SU-DHL-6 (cell line): Measurements from ENCODE around the gene APOH.

Experiments
- H2AFZ ChIP-seq: fragments of 200-600 bp; sonication (generic); 2 replicates; pipeline ENCODE4 v1.6.1; 2014; ENCODE audit warnings: low read depth, mild to moderate bottlenecking, moderate library complexity, mixed read lengths, antibody characterized with exemption, low read length; ENCODE audit not compliant: severe bottlenecking
- H3F3A ChIP-seq: fragments of 200-600 bp; shearing (Covaris generic); 2 replicates; pipeline ENCODE4 v1.6.0; 2016; ENCODE audit warnings: antibody characterized with exemption, mild to moderate bottlenecking; ENCODE audit not compliant: insufficient read depth
- H3K27ac ChIP-seq: fragments of 200-600 bp; sonication (generic); 2 replicates; pipeline ENCODE4 v1.5.1; 2016; ENCODE audit warnings: low read depth, mild to moderate bottlenecking, low read length, moderate library complexity, mixed read lengths
- H3K27me3 ChIP-seq: fragments of 200-600 bp; sonication (generic), shearing (Covaris generic); 2 replicates; pipeline ENCODE4 v1.6.0; 2014; ENCODE audit warnings: mild to moderate bottlenecking, low read length
- H3K36me3 ChIP-seq: fragments of 200-600 bp; sonication (generic); 2 replicates; pipeline ENCODE4 v1.6.1; 2014; ENCODE audit warnings: mild to moderate bottlenecking, low read length, mixed read lengths
- H3K4me2 ChIP-seq: fragments of 300-600, 200-600 bp; shearing (Covaris generic), sonication (generic); 2 replicates; pipeline ENCODE4 v1.6.0; 2014; ENCODE audit warnings: low read length, low read depth, mild to moderate bottlenecking; ENCODE audit not compliant: poor library complexity, severe bottlenecking
- H3K4me3 ChIP-seq: fragments of 200-600 bp; sonication (generic); 2 replicates; pipeline ENCODE4 v1.5.1; 2014; ENCODE audit warnings: antibody characterized with exemption, low read length, mild to moderate bottlenecking, mixed read lengths; ENCODE audit not compliant: insufficient read depth, poor library complexity, severe bottlenecking
- H3K79me2 ChIP-seq: fragments of 200-600 bp; sonication (generic); 2 replicates; pipeline ENCODE4 v1.6.1; 2014; ENCODE audit warnings: mild to moderate bottlenecking, low read length, moderate library complexity; ENCODE audit not compliant: insufficient read depth
- H3K9ac ChIP-seq: fragments of 200-600 bp; sonication (generic); 2 replicates; pipeline ENCODE4 v1.7.0; 2014; ENCODE audit warnings: mild to moderate bottlenecking, low read length
- H3K9me2 ChIP-seq: fragments of 200-600 bp; sonication (generic); replicated peaks from 2 replicates; pipeline ENCODE4 v1.6.1; 2014; ENCODE audit warnings: low read length; ENCODE audit not compliant: insufficient read depth
- H3K9me3 ChIP-seq: fragments of 200-600 bp; sonication (generic); 2 replicates; pipeline ENCODE4 v1.6.1; 2014; ENCODE audit warnings: low read length, mixed read lengths; ENCODE audit not compliant: insufficient read depth
- H4K20me1 ChIP-seq: fragments of 200-600 bp; sonication (generic); 2 replicates; pipeline ENCODE4 v1.6.1; 2014; ENCODE audit warnings: low read depth, mild to moderate bottlenecking, antibody characterized with exemption, low read length, moderate library complexity, mixed read lengths
- EZH2phosphoT487 ChIP-seq: fragments of 200-600 bp; sonication (generic), shearing (Covaris generic); conservative IDR thresholded peaks from 2 replicates; pipeline ENCODE4 v1.6.1; 2018; ENCODE audit warnings: mild to moderate bottlenecking, antibody characterized with exemption, low read length, moderate library complexity, mixed read lengths
- TF ChIP-seq, protein P1 (sequence below): fragments of 200-600 bp; sonication (generic); IDR thresholded peaks from one replicate; pipeline ENCODE4 v1.5.1; 2017; ENCODE audit warnings: antibody characterized with exemption, mild to moderate bottlenecking, low read length, moderate library complexity; ENCODE audit not compliant: insufficient read depth, poor library complexity, severe bottlenecking

Gene APOH

DNA sequence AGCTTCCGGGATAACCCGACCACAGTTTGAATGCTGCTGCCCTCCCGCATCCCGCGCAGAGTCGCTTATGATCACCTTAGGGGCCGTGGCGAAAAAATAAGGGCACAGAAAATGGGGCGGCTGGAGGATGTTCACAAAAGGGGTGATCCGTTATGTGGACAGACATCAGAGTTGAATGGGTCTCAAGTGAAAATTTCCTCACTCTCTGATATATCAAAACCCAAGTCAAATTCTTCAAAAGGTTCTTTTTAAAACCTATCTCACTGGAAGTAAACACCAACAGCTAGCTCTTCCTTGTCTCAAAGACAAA is 36.9 kb downstream of the APOH start:
- H2AFZ ChIP-seq, result peak overlapping the region; percentile 27
- H3K79me2 ChIP-seq, result no peaks in the 10 kb centered on the region
- H3K9me2 ChIP-seq, result no peaks in the 10 kb centered on the region
- H3K4me2 ChIP-seq, result peak overlapping the region; percentile 86
- TF ChIP-seq, protein P1, sequence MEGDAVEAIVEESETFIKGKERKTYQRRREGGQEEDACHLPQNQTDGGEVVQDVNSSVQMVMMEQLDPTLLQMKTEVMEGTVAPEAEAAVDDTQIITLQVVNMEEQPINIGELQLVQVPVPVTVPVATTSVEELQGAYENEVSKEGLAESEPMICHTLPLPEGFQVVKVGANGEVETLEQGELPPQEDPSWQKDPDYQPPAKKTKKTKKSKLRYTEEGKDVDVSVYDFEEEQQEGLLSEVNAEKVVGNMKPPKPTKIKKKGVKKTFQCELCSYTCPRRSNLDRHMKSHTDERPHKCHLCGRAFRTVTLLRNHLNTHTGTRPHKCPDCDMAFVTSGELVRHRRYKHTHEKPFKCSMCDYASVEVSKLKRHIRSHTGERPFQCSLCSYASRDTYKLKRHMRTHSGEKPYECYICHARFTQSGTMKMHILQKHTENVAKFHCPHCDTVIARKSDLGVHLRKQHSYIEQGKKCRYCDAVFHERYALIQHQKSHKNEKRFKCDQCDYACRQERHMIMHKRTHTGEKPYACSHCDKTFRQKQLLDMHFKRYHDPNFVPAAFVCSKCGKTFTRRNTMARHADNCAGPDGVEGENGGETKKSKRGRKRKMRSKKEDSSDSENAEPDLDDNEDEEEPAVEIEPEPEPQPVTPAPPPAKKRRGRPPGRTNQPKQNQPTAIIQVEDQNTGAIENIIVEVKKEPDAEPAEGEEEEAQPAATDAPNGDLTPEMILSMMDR, result no peak
- TF ChIP-seq EZH2phosphoT487, result no peak
- H3K9me3 ChIP-seq, result no peaks in the 10 kb centered on the region
- H3K27me3 ChIP-seq, result no peaks in the 10 kb centered on the region
- no peaks in the 10 kb centered on the region for H3K36me3 ChIP-seq
- no peak overlapping the region for H3K27ac ChIP-seq
- H3K4me3 ChIP-seq, result peak overlapping the region; percentile 70
- peaks cover 15% of the 10 kb centered on the region for H3F3A ChIP-seq
- peak overlapping the region; percentile 60; the same call in 1 of the 2 replicates for H3K9ac ChIP-seq
- H4K20me1 ChIP-seq, result 0 out of 2 replicates have a peak, but pooled peaks cover 3% of the 10 kb centered on the region

DNA sequence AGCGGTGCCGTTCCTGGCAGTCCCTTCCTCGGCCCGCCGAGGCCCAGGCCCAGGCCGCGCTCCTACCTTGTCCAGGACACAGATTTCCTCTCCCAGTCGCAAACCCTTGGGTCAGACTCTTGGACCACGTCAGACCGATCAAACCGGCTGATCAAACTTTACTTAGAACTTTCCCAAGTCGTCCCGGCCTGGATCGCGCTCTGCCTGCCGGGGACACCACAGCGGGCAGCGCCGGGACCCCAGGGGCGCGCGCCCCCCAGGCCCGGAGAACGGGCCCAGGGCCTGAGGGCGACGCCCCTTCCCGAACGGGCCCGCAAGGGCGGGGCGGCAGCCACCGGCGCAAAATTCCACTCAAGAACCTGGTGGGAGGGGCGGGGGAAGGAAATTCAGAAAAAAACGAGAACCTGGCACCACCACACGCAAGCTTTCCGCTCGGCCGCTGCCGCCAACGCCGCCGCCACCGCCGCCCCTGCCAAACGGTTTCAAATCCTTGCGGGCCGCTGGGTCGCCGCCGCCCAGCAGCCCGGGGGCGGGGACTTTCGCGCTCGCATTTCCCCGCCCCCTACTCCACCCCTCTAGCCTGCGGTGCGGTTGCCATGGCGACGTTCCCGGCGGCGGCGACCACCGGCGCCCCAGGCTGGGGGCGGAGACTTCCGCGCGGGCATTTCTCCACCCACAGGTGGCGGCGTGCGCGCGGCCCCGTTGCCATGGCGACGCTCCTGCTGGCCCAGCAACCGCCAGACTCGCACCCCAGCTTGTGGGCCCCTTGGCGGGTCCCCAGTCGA is 37.4 kb downstream of the APOH start, which contains the start of gene CEP112:
Gene CEP112 (minus strand): TSS at position 541 of the 785 bp plus-strand sequence.
- Histone ChIP-seq H3K9ac (peak within 1 kb of the TSS; percentile 60), H3K27me3 (no peaks in the 10 kb centered on the region), H3K4me2 (peak within 1 kb of the TSS; percentile 86), H3K4me3 (peak within 1 kb of the TSS; percentile 70), H4K20me1 (0 out of 2 replicates have a peak, but pooled peaks cover 3% of the 10 kb centered on the region), H3K9me2 (no peaks in the 10 kb centered on the region), H3K36me3 (no peaks in the 10 kb centered on the region), H3F3A (peaks cover 15% of the 10 kb centered on the region), H2AFZ (peak within 1 kb of the TSS; percentile 91), H3K9me3 (no peaks in the 10 kb centered on the region), H3K79me2 (no peaks in the 10 kb centered on the region), H3K27ac (no peak within 1 kb of the TSS)
- TF ChIP-seq, protein P1, result no peak
- TF ChIP-seq EZH2phosphoT487, result no peak

DNA sequence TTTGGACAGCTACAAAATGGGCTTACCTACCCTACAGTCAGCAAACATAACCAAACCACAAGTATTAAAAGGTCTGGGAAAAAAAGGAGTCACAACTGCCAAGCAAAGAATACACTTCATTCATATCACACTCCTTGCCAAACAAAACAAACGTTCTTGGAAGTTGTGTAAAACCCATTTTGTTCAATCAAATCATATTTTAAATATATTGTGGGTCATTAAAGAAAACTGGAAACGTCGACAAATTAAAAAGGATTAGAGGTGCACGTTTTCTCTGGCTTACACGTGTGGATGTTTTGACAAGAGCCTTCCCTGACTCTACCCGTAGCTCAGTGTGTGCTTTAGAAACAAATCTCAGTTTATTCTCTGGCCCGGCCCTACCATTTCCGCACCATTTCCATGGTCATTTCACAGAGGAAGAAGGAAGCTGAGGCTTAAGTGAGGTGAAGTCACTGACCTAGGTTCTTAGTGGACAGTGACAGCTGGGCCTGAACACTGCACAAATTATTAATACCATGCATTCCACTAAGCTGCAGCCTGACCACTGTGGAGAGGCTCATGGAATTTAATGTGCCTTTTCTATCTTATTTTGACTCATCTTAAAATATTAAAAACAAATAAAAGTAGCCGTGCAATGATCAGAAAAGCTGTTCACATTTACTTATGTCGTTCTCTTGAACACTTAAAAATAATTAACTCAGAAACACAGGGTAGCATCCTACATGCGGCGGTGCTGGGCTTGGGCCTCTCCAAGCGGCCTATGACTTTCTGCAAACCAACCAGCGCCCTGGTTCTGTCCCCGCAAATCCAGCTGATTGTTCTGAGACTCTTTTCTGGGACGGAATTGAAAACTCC is 38.2 kb downstream of the APOH start:
- Histone ChIP-seq H3K79me2 (no peaks in the 10 kb centered on the region), H3F3A (peaks cover 15% of the 10 kb centered on the region), H3K27me3 (no peaks in the 10 kb centered on the region), H3K9me3 (no peaks in the 10 kb centered on the region), H3K9ac (peak overlapping the region; percentile 60), H3K4me2 (peak overlapping the region; percentile 86), H3K4me3 (peak overlapping the region; percentile 70), H2AFZ (peak overlapping the region; percentile 91), H3K27ac (no peak overlapping the region), H4K20me1 (0 out of 2 replicates have a peak, but pooled peaks cover 3% of the 10 kb centered on the region), H3K9me2 (no peaks in the 10 kb centered on the region), H3K36me3 (no peaks in the 10 kb centered on the region)
- no peak for TF ChIP-seq EZH2phosphoT487
- TF ChIP-seq, protein P1, result no peak
